GM12801 (cell line): ENCODE data around the gene FGD5.

Experiments
- TF ChIP-seq, protein P1 (sequence below): IDR thresholded peaks from one replicate; pipeline ENCODE4 v1.5.1; 2011; ENCODE audit warnings: control low read depth; ENCODE audit not compliant: insufficient read length; ENCODE audit errors: extremely low read depth

Gene FGD5

GRCh38 chr3:14791343-14791945, 27.3 kb upstream of the FGD5 start:
- TF ChIP-seq, protein P1, sequence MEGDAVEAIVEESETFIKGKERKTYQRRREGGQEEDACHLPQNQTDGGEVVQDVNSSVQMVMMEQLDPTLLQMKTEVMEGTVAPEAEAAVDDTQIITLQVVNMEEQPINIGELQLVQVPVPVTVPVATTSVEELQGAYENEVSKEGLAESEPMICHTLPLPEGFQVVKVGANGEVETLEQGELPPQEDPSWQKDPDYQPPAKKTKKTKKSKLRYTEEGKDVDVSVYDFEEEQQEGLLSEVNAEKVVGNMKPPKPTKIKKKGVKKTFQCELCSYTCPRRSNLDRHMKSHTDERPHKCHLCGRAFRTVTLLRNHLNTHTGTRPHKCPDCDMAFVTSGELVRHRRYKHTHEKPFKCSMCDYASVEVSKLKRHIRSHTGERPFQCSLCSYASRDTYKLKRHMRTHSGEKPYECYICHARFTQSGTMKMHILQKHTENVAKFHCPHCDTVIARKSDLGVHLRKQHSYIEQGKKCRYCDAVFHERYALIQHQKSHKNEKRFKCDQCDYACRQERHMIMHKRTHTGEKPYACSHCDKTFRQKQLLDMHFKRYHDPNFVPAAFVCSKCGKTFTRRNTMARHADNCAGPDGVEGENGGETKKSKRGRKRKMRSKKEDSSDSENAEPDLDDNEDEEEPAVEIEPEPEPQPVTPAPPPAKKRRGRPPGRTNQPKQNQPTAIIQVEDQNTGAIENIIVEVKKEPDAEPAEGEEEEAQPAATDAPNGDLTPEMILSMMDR: no peak

GRCh38 chr3:14792691-14793121, 26.1 kb upstream of the FGD5 start:
- TF ChIP-seq, protein P1: no peak

DNA sequence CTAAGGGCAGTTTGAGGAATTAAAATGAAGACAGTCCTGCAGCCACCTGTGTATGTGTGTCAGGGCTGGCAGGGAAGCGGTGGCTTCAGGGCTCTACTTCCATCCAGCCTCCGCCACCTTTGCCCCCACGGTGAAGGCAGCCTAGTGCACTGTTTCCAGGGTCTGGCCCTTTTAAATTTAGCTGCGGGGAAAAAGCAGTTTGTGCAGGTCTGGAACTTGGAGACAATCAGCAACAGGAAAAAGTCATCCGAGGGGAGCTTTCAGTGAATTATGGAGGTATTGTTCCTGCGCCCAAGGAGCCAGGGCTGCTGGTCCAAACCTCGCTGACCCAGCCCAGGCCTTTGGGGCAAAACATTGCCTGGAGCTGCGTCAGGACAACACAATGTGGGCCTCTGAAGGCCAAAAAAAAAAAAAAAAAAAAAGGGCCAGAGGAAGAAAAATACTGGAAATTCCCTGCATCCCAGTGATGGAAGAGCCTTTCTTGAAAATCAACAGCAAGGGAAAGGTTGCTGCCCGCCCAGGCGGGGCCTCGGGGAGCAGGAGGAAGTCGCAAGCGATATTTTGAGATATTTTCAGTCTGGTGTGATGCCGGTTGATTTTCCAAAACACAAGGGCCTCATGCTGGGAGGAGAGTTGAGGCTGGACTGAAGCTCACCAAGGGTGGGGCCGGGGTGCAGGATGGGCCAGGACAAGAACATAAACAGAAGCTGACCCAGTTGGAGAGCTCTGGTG, 25.5 kb upstream of the FGD5 start:
- TF ChIP-seq, protein P1: no peak

DNA sequence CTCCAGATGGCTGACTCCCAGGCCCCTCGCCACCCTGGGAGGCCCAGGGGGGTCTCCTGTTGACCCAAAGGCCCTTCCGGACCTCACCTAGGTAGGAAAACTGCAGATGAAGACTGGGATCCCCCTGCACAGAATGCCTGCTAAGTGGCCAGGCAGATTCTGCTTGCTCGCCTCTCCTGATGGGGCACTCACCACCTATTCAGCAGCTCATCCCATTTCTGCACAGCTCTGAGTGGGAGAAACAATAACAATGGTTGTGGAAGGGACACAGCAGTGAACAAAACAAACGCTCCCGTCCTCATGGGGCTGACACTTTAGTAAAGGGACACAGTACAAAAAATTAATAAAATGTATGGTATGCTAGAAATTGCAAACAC, 24.9 kb upstream of the FGD5 start:
- TF ChIP-seq, protein P1: no peak

DNA sequence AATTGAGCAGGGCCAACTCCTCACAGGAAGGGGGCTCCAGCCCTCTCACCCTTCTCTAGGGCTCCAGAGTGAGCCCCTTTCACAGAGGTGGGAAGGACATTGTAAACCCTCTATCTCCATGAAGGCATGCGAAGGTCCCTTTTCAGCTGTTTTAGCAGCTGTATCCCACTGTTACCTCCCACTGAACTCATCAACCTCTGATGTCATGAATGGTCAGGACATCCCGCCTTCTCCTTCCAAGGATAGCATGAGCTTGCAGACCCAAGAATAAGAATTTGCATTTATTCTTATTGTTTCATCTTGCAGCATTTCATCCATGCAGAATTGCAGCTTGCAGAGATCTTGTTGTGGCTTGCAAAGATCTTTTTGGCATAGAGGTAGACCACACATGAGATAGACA, 24.3 kb upstream of the FGD5 start:
- TF ChIP-seq, protein P1: no peak

GRCh38 chr3:14795996-14796395, 22.8 kb upstream of the FGD5 start:
- TF ChIP-seq, protein P1: no peak

DNA sequence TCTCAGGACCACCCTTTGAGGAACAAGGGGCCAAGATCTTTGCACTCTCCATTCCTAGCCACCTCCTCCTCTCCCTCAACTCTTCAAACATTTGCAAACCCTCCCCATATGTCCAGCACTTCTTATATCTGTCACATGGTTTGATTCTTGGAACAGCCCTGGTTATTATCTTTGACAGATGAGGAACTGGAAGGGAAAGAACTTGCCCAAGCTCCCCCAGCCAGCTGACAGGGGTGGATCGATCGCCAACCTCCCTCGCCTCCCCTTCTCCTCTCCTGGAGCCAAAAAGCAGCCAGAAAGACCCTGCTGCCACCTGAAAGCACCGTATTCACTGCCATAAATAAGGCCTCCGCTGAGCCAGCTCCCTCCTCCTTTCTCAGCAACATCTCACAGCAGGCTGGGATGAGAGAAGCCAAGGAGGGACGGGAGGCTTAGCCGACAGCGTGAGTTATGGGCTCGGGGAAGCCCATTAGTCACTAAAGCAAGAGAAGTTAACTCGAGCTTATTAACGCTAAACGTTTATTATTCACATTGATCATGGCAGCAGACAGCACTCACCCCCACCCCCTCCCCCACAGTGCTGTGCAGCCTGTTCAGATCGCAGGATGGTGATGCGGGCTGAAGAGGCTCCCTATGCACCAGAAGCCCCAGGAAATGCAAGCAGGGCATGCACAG, 22.2 kb upstream of the FGD5 start:
- TF ChIP-seq, protein P1: no peak
